ENCODE results near the gene CCT6B. TPM values are rescaled to one million over a fixed set of nuclear protein-coding genes. Genes with fewer than 3 reads are reported as not detected.

The CCT6B gene
- total RNA-seq, 1 experiment from 2014 or later, result 1.7 TPM

GRCh38 chr17:35006961-35007360, 45.7 kb upstream of the CCT6B start:
- H3K56ac ChIP-seq (ENCODE audit: insufficient read length, low read depth, low read length), result no peak overlapping the region
- H2BK5ac ChIP-seq (ENCODE audit: insufficient read length, low read length), result no peak overlapping the region
- H3K9me3 ChIP-seq (ENCODE audit: control insufficient read depth, low read depth, low read length), result no peaks in the 10 kb centered on the region
- H2BK20ac ChIP-seq (ENCODE audit: low read depth, low read length, poor library complexity, severe bottlenecking), result no peak overlapping the region
- TF ChIP-seq, protein P1, sequence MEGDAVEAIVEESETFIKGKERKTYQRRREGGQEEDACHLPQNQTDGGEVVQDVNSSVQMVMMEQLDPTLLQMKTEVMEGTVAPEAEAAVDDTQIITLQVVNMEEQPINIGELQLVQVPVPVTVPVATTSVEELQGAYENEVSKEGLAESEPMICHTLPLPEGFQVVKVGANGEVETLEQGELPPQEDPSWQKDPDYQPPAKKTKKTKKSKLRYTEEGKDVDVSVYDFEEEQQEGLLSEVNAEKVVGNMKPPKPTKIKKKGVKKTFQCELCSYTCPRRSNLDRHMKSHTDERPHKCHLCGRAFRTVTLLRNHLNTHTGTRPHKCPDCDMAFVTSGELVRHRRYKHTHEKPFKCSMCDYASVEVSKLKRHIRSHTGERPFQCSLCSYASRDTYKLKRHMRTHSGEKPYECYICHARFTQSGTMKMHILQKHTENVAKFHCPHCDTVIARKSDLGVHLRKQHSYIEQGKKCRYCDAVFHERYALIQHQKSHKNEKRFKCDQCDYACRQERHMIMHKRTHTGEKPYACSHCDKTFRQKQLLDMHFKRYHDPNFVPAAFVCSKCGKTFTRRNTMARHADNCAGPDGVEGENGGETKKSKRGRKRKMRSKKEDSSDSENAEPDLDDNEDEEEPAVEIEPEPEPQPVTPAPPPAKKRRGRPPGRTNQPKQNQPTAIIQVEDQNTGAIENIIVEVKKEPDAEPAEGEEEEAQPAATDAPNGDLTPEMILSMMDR (conservative IDR thresholded peaks at IDR 0.05), result no peak
- H3K4me2 ChIP-seq (ENCODE audit: insufficient read depth, insufficient read length, low read length), result no peak overlapping the region
- H3K23me2 ChIP-seq (ENCODE audit: insufficient read length, low read depth, low read length, poor library complexity, severe bottlenecking), result no peaks in the 10 kb centered on the region
- Mint-ChIP-seq H3K36me3 (ENCODE audit: insufficient read depth in 1 of 3, low read depth in 3 of 3) (peaks cover 36 to 68% (median 64%) of the 10 kb centered on the region in 3 experiments; a peak in 6 of 7 replicates), H3K27me3 (ENCODE audit: low read depth) (no peaks in the 10 kb centered on the region), H3K4me1 (peaks cover 12 to 13% of the 10 kb centered on the region in 2 experiments), H3K27ac (peak overlapping the region in 1 of 3 experiments; percentile 27; a peak in 4 of 7 replicates), H3K4me3 (no peak overlapping the region), H3K9me3 (no peaks in the 10 kb centered on the region)
- H2BK12ac ChIP-seq (ENCODE audit: insufficient read length, low read depth, low read length), result no peak overlapping the region
- H2BK120ac ChIP-seq (ENCODE audit: low read depth, low read length, poor library complexity, severe bottlenecking), result no peak overlapping the region
- no peak overlapping the region for H3K9ac ChIP-seq (ENCODE audit: extremely low read depth, insufficient read length, low read length)
- no peaks in the 10 kb centered on the region for H3K79me1 ChIP-seq (ENCODE audit: insufficient read depth, low read depth, low read length, poor library complexity, severe bottlenecking)
- H3K79me2 ChIP-seq (ENCODE audit: insufficient read depth, low read length), result no peaks in the 10 kb centered on the region
- WGBS (ENCODE audit: extremely low coverage, insufficient read length, low lambda C conversion rate), result no CpG with 5 or more reads among the region's 1 CpG
- H4K20me1 ChIP-seq (ENCODE audit: control insufficient read depth, insufficient read depth, insufficient read length), result no peaks in the 10 kb centered on the region
- no peak overlapping the region for H3T11ph ChIP-seq (ENCODE audit: low read length)
- H4K91ac ChIP-seq (ENCODE audit: insufficient read length, low read depth, low read length), result no peak overlapping the region
- H3K23ac ChIP-seq (ENCODE audit: insufficient read length, low read depth, low read length), result no peak overlapping the region
- no peak overlapping the region for H3K18ac ChIP-seq (ENCODE audit: insufficient read length, low read depth, low read length)
- H2AK5ac ChIP-seq (ENCODE audit: insufficient read length, low read length), result no peak overlapping the region
- H3K27me3 ChIP-seq (ENCODE audit: insufficient read depth, low read length), result no peaks in the 10 kb centered on the region
- H2AFZ ChIP-seq (ENCODE audit: low read length), result no peak overlapping the region
- H3K27ac ChIP-seq (ENCODE audit: insufficient read length, low read depth, low read length), result no peak overlapping the region
- no peak overlapping the region for H2BK15ac ChIP-seq (ENCODE audit: low read depth, low read length)
- DNase-seq, result no peak
- H4K8ac ChIP-seq (replicated peaks; ENCODE audit: insufficient read length, low read depth, low read length), result no peak overlapping the region
- H4K5ac ChIP-seq (ENCODE audit: insufficient read length, low read depth, low read length), result no peak overlapping the region
- no peak overlapping the region for H3K4ac ChIP-seq (ENCODE audit: low read depth, low read length)
- peaks cover 4% of the 10 kb centered on the region; the same call in 1 of the 2 replicates for H3K4me1 ChIP-seq (ENCODE audit: insufficient read depth, low read length)
- no peak overlapping the region for H3K14ac ChIP-seq (ENCODE audit: insufficient read depth, low read length)

All from H9 (cell line).